Lower leg skin (tissue), 3 donors: Measurements from ENCODE around the gene MOK.

ENCODE experiments used
- POLR2A ChIP-seq, 2 donors: fragments of 450-650 bp; IDR thresholded peaks; one replicate each; pipeline ENCODE4 v1.6.1; 2016 to 2017; ENCODE audit warnings: antibody characterized with exemption in 2 of 2, mild to moderate bottlenecking in 1 of 2, moderate library complexity in 1 of 2
- TF ChIP-seq, protein P1 (sequence below), 3 donors: fragments of 450-650 bp; IDR thresholded peaks; one replicate each; pipeline ENCODE4 v1.5.1; 2016; ENCODE audit warnings: antibody characterized with exemption in 3 of 3, mild to moderate bottlenecking in 3 of 3, moderate library complexity in 2 of 3

GRCh38 chr14:102319351-102320032 is 14.5 kb upstream of the MOK start, which contains the start of gene ZNF839:
- no peak for TF ChIP-seq POLR2A (IDR thresholded peaks at IDR 0.05)
- TF ChIP-seq, protein P1, sequence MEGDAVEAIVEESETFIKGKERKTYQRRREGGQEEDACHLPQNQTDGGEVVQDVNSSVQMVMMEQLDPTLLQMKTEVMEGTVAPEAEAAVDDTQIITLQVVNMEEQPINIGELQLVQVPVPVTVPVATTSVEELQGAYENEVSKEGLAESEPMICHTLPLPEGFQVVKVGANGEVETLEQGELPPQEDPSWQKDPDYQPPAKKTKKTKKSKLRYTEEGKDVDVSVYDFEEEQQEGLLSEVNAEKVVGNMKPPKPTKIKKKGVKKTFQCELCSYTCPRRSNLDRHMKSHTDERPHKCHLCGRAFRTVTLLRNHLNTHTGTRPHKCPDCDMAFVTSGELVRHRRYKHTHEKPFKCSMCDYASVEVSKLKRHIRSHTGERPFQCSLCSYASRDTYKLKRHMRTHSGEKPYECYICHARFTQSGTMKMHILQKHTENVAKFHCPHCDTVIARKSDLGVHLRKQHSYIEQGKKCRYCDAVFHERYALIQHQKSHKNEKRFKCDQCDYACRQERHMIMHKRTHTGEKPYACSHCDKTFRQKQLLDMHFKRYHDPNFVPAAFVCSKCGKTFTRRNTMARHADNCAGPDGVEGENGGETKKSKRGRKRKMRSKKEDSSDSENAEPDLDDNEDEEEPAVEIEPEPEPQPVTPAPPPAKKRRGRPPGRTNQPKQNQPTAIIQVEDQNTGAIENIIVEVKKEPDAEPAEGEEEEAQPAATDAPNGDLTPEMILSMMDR (IDR thresholded peaks at IDR 0.05) = no peak
